HG02623 (cell line): ENCODE results near the gene ALCAM.

Source experiments
- ATAC-seq: cut with Tn5 transposase; IDR thresholded peaks from one replicate; pipeline ENCODE4 v1.9.1; 2021; ENCODE audit warnings: moderate library complexity; ENCODE audit not compliant: unreplicated experiment

ALCAM gene

DNA sequence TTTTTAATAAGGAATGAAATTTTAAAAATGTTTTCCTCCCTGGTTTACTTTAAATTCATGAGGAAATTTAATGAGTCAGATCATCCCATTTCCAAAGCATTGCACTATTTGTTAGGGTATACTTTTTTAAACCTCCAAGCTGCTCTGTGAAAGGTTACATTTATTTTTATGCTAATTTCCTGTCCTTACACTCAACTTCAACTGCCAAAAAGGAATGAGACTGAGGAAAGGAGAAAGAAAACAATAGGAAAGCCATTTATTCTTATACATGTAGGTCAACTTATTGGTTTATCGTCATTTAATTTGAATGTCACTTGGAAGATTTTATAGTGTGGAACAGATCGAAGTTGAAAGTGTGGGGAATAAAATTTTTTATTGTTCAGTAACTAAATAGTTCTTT, 104.1 kb downstream of the ALCAM start:
- no peak for ATAC-seq

- ATAC-seq = peak; percentile 85
These were observed 107.0 kb downstream of the ALCAM start for GRCh38 chr3:105473521-105474223.

GRCh38 chr3:105480768-105481167, 114.1 kb downstream of the ALCAM start:
- no peak for ATAC-seq

- ATAC-seq = no peak
These were observed 116.8 kb downstream of the ALCAM start for GRCh38 chr3:105483476-105483875.

GRCh38 chr3:105490045-105490444, 123.3 kb downstream of the ALCAM start:
- no peak for ATAC-seq

- ATAC-seq = no peak
These were observed 126.7 kb downstream of the ALCAM start for GRCh38 chr3:105493305-105493892.

DNA sequence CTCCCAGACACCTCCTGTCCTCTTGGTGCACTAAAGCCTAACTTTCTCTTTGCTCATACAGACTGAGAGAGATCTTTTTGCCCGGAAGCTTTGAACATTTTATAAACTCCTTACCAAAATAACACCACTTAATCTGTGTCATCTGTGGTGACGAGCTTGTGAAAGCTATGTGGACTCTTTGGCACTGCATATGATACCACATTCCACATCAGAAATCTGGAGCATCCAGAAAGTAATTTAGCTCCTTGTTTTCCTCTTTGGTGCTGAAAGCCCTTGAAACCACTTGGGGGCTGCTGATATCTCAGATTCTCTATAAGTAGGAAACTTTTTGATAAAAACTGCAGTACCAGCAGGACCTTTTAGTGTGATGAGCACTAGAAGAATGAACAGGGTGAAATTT, 128.3 kb downstream of the ALCAM start:
- no peak for ATAC-seq

GRCh38 chr3:105496343-105496742, 129.6 kb downstream of the ALCAM start:
- ATAC-seq = no peak

- no peak for ATAC-seq
These were observed 130.7 kb downstream of the ALCAM start for GRCh38 chr3:105497386-105497785.

DNA sequence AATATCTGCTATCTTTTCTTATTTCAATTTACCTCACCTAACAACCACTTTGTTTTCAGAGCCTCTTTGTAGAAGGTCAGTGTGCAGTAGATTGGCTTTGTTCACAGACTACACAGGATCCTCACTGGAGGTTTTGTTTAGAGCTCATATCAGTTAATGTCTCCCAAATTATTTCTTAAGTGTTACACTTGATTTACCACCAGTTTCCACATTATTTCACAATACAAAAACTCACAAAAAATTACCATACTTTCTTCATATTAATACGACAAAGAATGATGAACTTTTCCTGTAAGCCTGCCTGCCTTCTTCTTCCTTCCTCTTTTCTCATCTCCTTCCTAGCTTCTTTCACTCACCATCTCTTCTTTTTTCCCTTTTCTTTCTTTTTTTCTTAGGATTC, 133.3 kb downstream of the ALCAM start:
- no peak for ATAC-seq

GRCh38 chr3:105502333-105502732, 135.6 kb downstream of the ALCAM start:
- ATAC-seq = no peak

DNA sequence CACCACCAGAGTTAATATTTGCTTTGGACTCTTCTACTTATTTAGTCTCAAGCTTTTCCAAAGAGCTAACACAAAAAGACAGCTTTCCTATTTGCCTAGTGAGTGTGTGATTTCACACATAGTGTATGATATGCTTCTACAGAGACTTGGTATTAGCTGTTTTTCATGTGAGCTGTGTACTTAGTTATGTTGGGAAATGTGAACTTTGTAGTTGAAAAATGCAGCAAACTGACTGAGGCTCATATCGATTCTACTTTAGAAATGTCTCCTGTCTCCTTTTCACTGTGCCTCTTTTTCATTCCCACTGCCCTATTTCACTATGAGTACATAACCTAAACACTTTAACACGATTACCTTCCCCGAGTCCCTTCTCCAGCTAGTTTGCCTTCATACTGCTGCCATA, 136.5 kb downstream of the ALCAM start:
- no peak for ATAC-seq

DNA sequence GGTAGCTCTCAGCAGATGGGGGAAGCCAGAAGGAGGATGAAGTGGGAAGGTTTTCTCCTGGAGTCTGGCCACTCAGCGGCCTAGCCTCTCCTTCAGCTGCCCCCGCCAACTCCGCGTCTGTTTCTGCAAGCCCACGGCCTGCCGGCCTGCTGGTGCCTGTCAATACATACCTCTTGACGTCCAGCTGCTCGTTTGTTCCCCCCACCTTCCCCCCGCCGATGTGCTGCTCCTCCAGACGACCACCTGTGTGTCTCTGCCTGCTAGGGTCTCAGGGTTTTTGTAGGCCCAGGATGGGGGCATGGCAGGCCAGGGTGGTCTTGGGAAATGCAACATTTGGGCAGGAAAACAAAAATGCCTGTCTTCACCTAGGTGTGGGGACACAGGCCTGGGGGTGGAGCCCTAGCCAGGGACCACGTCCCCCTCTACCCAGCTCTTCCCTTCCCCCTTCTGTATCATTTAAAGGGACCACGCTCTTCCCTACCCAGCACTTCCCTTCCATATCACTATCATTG, 137.8 kb downstream of the ALCAM start:
- ATAC-seq = no peak

- no peak for ATAC-seq
These were observed 138.5 kb downstream of the ALCAM start for GRCh38 chr3:105505170-105505569.

DNA sequence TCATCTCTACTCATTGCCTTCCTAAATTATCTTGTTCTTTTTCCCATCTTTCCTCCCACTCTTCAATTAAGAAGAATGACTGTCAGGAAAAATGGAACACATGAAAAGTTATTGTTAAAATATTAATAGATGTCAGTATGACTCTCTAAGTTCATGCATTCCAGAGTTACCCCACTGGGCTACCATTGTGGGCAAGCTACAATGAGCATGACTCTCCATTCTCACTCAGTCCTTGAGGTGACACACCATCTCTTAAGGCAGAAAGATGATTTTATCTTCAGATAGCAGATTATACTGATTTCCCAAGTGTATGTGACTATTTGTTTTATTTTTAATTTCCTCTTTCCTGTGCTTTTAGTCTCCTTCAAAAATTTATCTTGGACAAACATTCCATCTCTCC, 144.3 kb downstream of the ALCAM start:
- no peak for ATAC-seq

DNA sequence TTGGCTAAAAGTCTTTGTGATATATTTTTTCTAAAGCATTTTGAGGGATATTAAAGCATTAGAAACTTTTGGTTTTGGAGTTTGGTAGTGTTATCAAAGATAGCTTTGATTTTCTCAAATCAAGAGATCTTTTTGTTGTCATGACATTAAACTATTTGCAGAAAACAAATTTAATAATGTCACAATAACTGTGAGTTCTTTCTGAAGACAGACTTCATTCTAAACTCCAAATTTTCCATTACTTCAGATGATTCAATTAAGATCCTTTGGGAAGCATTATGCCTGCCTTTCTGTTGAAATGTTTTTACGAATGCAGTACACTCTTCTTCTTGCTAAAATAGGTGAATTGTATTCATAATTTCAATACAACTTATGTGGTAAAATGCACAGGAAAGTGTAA, 145.4 kb downstream of the ALCAM start:
- ATAC-seq = no peak

GRCh38 chr3:105513042-105513441, 146.3 kb downstream of the ALCAM start:
- no peak for ATAC-seq

DNA sequence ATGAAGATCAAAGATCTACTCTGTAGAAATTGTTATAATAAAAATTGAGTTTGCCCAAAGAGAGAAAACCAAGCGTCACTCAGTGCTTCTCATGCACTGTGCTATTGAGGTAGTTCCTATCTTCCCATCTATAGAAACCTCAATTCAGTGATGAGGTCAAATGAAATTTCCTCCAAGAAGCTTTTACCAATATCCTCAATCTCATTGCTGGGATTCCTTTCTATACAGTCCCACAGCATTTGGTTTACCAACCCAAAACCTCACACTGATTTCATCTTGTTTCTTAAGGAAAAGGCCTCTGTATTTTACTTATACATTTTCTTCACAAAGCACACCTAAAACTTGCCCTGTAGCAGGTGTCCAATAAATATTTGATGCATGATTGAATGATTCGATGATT, 147.2 kb downstream of the ALCAM start:
- ATAC-seq = no peak

GRCh38 chr3:105515372-105515771, 148.7 kb downstream of the ALCAM start:
- ATAC-seq = no peak

- no peak for ATAC-seq
These were observed 150.3 kb downstream of the ALCAM start for GRCh38 chr3:105516972-105517371.

GRCh38 chr3:105518203-105518602, 151.5 kb downstream of the ALCAM start:
- no peak for ATAC-seq

- peak; percentile 95 for ATAC-seq
These were observed 152.2 kb downstream of the ALCAM start for GRCh38 chr3:105518806-105519418.
